SK-N-SH (cell line): ENCODE measurements around the gene DDX1. TPM values are rescaled to one million over a fixed set of nuclear protein-coding genes. Genes with fewer than 3 reads are reported as not detected.

Experiments used
- CTCF ChIA-PET: fragments of 300-600, 350-600 bp; formaldehyde crosslinking; extraction: SDS; loops from one replicate; lab custom pipeline; 2021; lab: Yijun Ruan, JAX
- POLR2A ChIA-PET: fragments of 350-600 bp; sonication (Branson Sonifier 250); formaldehyde crosslinking; extraction: SDS; loops from one replicate; lab custom pipeline; 2020; ENCODE audit warnings: antibody characterized with exemption, inconsistent platforms; lab: Yijun Ruan, JAX
- DNase-seq: peaks from one replicate; pipeline ENCODE4 v3.0.0; 2012
- H2AFZ ChIP-seq: fragments of 200-600 bp; sonication (generic); 2 replicates; pipeline ENCODE4 v1.8.1; 2016; ENCODE audit warnings: antibody characterized with exemption, mild to moderate bottlenecking, low read depth
- H3F3A ChIP-seq: fragments of 200-600 bp; sonication (generic); replicated peaks from 2 replicates; pipeline ENCODE3; 2016; ENCODE audit warnings: antibody characterized with exemption, mild to moderate bottlenecking; ENCODE audit not compliant: insufficient read depth
- H3K27ac ChIP-seq, 2 experiments: fragments of 200-500 bp in 1 of 2; fragments of 200-600 bp in 1 of 2; sonication (Bioruptor generic) in 1 of 2; sonication (generic), shearing (Covaris generic) in 1 of 2; 2 replicates each; pipeline versions ENCODE4 v1.5.1 to v1.6.1; 2014 to 2016; ENCODE audit warnings: low read depth in 2 of 2, inconsistent platforms in 1 of 2, low read length in 1 of 2, mild to moderate bottlenecking in 1 of 2, mixed read lengths in 1 of 2
- H3K27me3 ChIP-seq: fragments of 200-600 bp; sonication (generic), shearing (Covaris generic); 2 replicates; pipeline ENCODE4 v1.6.1; 2016; ENCODE audit warnings: mixed run types; ENCODE audit not compliant: insufficient read depth
- H3K36me3 ChIP-seq, 2 experiments: fragments of 200-500 bp in 1 of 2; fragments of 200-600 bp in 1 of 2; sonication (Bioruptor generic) in 1 of 2; sonication (generic) in 1 of 2; replicated peaks in 1 of 2; 2 replicates each; pipeline versions ENCODE3 to v1.5.1; 2014 to 2016; ENCODE audit warnings: low read length in 1 of 2, mild to moderate bottlenecking in 1 of 2; ENCODE audit not compliant: insufficient read depth in 2 of 2, control insufficient read depth in 1 of 2
- H3K4me1 ChIP-seq, 2 experiments: fragments of 200-500 bp in 1 of 2; fragments of 200-600 bp in 1 of 2; sonication (Bioruptor generic) in 1 of 2; sonication (generic), shearing (Covaris generic) in 1 of 2; 2 replicates each; pipeline versions ENCODE4 v1.5.1 to v1.6.1; 2014 to 2016; ENCODE audit warnings: low read depth in 1 of 2, low read length in 1 of 2, mixed run types in 1 of 2; ENCODE audit not compliant: insufficient read depth in 2 of 2, control insufficient read depth in 1 of 2
- H3K4me2 ChIP-seq: fragments of 200-600 bp; sonication (generic), shearing (Covaris generic); 2 replicates; pipeline ENCODE4 v1.6.1; 2017; ENCODE audit warnings: mixed run types
- H3K4me3 ChIP-seq, 2 experiments: fragments of 200-500 bp in 1 of 2; fragments of 200-600 bp in 1 of 2; sonication (Bioruptor generic) in 1 of 2; sonication (generic), shearing (Covaris generic) in 1 of 2; 2 replicates each; pipeline versions ENCODE4 v1.5.1 to v1.8.1; 2014 to 2016; ENCODE audit warnings: low read depth in 2 of 2, inconsistent platforms in 1 of 2, low read length in 1 of 2, mild to moderate bottlenecking in 1 of 2, mixed read lengths in 1 of 2, moderate library complexity in 1 of 2
- H3K79me2 ChIP-seq: fragments of 200-600 bp; sonication (generic); 2 replicates; pipeline ENCODE4 v1.8.1; 2017; ENCODE audit warnings: mild to moderate bottlenecking; ENCODE audit not compliant: insufficient read depth
- H3K9ac ChIP-seq: fragments of 200-600 bp; sonication (generic); 2 replicates; pipeline ENCODE4 v1.6.1; 2017; ENCODE audit warnings: mixed run types
- H3K9me2 ChIP-seq: fragments of 200-600 bp; sonication (generic); 2 replicates; pipeline ENCODE4 v1.6.1; 2017; ENCODE audit warnings: mixed run types
- H3K9me3 ChIP-seq: fragments of 200-600 bp; sonication (generic); 2 replicates; pipeline ENCODE4 v1.6.1; 2017; ENCODE audit warnings: mixed run types, mild to moderate bottlenecking, moderate library complexity
- H4K20me1 ChIP-seq: fragments of 200-600 bp; sonication (generic); 2 replicates; pipeline ENCODE4 v1.6.1; 2017; ENCODE audit warnings: mild to moderate bottlenecking, mixed run types; ENCODE audit not compliant: insufficient read depth
- CHD2 ChIP-seq: fragments of 150-350 bp; IDR thresholded peaks from 2 replicates; pipeline ENCODE4 v1.6.1; 2018; ENCODE audit warnings: low read length; ENCODE audit not compliant: partially characterized antibody
- CTCF ChIP-seq: fragments of 200-600 bp; sonication (generic); IDR thresholded peaks from 2 replicates; pipeline ENCODE4 v1.6.1; 2017; ENCODE audit warnings: antibody characterized with exemption, mild to moderate bottlenecking, moderate library complexity
- ELF1 ChIP-seq: IDR thresholded peaks from 2 replicates; pipeline ENCODE4 v1.4.0; 2012
- EZH2phosphoT487 ChIP-seq: fragments of 200-600 bp; sonication (generic); IDR thresholded peaks from 2 replicates; pipeline ENCODE4 v1.6.1; 2017; ENCODE audit warnings: low read depth, mixed run types, mild to moderate bottlenecking, antibody characterized with exemption, moderate library complexity, borderline replicate concordance
- GABPA ChIP-seq: IDR thresholded peaks from 2 replicates; pipeline ENCODE4 v1.4.0; 2012; ENCODE audit warnings: low read depth, mild to moderate bottlenecking
- JUND ChIP-seq: IDR thresholded peaks from 2 replicates; pipeline ENCODE4 v1.4.0; 2012
- MAX ChIP-seq: IDR thresholded peaks from 2 replicates; pipeline ENCODE4 v1.4.0; 2012; ENCODE audit warnings: low read depth
- MEF2A ChIP-seq: IDR thresholded peaks from 2 replicates; pipeline ENCODE4 v1.4.0; 2012; ENCODE audit warnings: low read depth, borderline replicate concordance
- NRF1 ChIP-seq: IDR thresholded peaks from 2 replicates; pipeline ENCODE4 v1.6.1; 2012; ENCODE audit warnings: low read depth, mild to moderate bottlenecking, low read length
- PBX3 ChIP-seq: IDR thresholded peaks from 2 replicates; pipeline ENCODE4; 2012
- POLR2AphosphoS5 ChIP-seq: IDR thresholded peaks from 2 replicates; pipeline ENCODE4 v1.6.1; 2012; ENCODE audit warnings: low read depth, low read length
- RCOR1 ChIP-seq: fragments of 150-350 bp; IDR thresholded peaks from 2 replicates; pipeline ENCODE4 v1.6.1; 2017; ENCODE audit warnings: antibody characterized with exemption, low read length
- RXRA ChIP-seq: IDR thresholded peaks from 2 replicates; pipeline ENCODE4 v1.4.0; 2012; ENCODE audit warnings: low read depth, mild to moderate bottlenecking, borderline replicate concordance
- SMC3 ChIP-seq: IDR thresholded peaks from 2 replicates; pipeline ENCODE4 v1.6.1; 2012; ENCODE audit warnings: low read depth, low read length, improper control_type of control experiment
- TCF12 ChIP-seq: IDR thresholded peaks from 2 replicates; pipeline ENCODE4 v1.4.0; 2012
- TEAD4 ChIP-seq: IDR thresholded peaks from 2 replicates; pipeline ENCODE4 v1.4.0; 2012; ENCODE audit warnings: mild to moderate bottlenecking, borderline replicate concordance; ENCODE audit not compliant: insufficient read depth
- YY1 ChIP-seq: IDR thresholded peaks from 2 replicates; pipeline ENCODE4 v1.4.0; 2012; ENCODE audit warnings: low read depth, mild to moderate bottlenecking
- WGBS: methylation state at CpG from one replicate; pipeline ENCODE4 v1.1.6; 2017; ENCODE audit warnings: low lambda C conversion rate; 5-methylcytosine and 5-hydroxymethylcytosine counted together
- polyA plus RNA-seq, 3 experiments: library from polyadenylated mRNA; depleted of rRNA; stranded (reverse); fragments of >200 nt; gene quantifications; 2 replicates each; pipeline ENCODE4 v1.2.3, GENCODE V29; 2012
- TF ChIP-seq, protein P1 (sequence below): IDR thresholded peaks from 2 replicates; pipeline ENCODE4 v1.6.1; 2012; ENCODE audit warnings: mild to moderate bottlenecking, low read depth, low read length, moderate library complexity
- TF ChIP-seq, protein P2 (sequence below): fragments of 150-350 bp; IDR thresholded peaks from 2 replicates; pipeline ENCODE4 v1.6.1; 2017; ENCODE audit warnings: antibody characterized with exemption, low read length, low read depth, borderline replicate concordance

DDX1 gene
- polyA plus RNA-seq, 1 of the 3 experiments (the other 2 are of a cell fraction) = 54.5 TPM

DNA sequence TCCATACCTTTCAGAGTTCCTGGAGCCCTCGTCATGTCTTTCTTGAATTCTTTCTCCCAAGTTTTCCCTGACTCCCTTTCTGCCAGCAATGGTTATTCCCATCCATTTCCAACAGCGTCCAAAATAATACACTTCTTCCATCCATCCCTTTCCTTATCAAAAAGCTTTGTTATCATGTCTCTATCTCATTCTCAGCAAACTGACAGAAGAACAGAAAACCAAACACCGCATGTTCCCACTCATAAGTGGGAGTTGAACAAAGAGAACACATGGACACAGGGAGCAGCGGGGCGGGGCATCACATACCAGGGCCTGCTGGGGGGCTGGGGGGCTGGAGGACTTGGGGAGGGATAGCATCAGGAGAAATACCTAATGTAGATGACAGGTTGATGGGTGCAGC is 86.7 kb downstream of the DDX1 start:
- Histone ChIP-seq H3K9ac (no peak overlapping the region), H2AFZ (no peak overlapping the region), H3K27ac (no peak overlapping the region), H3K9me3 (no peaks in the 10 kb centered on the region), H3K9me2 (no peaks in the 10 kb centered on the region), H3K4me1 (peaks cover 0 to 19% of the 10 kb centered on the region in 2 experiments; a peak in 1 of 4 replicates), H3K36me3 (no peaks in the 10 kb centered on the region), H3F3A (no peaks in the 10 kb centered on the region), H3K27me3 (no peaks in the 10 kb centered on the region), H3K4me3 (no peak overlapping the region), H3K79me2 (no peaks in the 10 kb centered on the region), H3K4me2 (no peak overlapping the region), H4K20me1 (no peaks in the 10 kb centered on the region)
- TF ChIP-seq RXRA (no peak), JUND (no peak), MEF2A (no peak), RCOR1 (no peak), MAX (no peak), EZH2phosphoT487 (no peak), YY1 (no peak), NRF1 (no peak), CTCF (no peak)
- TF ChIP-seq, protein P1, sequence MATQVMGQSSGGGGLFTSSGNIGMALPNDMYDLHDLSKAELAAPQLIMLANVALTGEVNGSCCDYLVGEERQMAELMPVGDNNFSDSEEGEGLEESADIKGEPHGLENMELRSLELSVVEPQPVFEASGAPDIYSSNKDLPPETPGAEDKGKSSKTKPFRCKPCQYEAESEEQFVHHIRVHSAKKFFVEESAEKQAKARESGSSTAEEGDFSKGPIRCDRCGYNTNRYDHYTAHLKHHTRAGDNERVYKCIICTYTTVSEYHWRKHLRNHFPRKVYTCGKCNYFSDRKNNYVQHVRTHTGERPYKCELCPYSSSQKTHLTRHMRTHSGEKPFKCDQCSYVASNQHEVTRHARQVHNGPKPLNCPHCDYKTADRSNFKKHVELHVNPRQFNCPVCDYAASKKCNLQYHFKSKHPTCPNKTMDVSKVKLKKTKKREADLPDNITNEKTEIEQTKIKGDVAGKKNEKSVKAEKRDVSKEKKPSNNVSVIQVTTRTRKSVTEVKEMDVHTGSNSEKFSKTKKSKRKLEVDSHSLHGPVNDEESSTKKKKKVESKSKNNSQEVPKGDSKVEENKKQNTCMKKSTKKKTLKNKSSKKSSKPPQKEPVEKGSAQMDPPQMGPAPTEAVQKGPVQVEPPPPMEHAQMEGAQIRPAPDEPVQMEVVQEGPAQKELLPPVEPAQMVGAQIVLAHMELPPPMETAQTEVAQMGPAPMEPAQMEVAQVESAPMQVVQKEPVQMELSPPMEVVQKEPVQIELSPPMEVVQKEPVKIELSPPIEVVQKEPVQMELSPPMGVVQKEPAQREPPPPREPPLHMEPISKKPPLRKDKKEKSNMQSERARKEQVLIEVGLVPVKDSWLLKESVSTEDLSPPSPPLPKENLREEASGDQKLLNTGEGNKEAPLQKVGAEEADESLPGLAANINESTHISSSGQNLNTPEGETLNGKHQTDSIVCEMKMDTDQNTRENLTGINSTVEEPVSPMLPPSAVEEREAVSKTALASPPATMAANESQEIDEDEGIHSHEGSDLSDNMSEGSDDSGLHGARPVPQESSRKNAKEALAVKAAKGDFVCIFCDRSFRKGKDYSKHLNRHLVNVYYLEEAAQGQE = no peak
- ChIA-PET CTCF (interaction anchor here (1.7 kb wide), 1 partner anchor 16 kb away, joined by 3 read pairs; no protein-coding TSS in a partner anchor), POLR2A (no interaction called here)
- 52% methylated on average over 5 of the region's 5 CpGs for WGBS
- DNase-seq = no peak

DNA sequence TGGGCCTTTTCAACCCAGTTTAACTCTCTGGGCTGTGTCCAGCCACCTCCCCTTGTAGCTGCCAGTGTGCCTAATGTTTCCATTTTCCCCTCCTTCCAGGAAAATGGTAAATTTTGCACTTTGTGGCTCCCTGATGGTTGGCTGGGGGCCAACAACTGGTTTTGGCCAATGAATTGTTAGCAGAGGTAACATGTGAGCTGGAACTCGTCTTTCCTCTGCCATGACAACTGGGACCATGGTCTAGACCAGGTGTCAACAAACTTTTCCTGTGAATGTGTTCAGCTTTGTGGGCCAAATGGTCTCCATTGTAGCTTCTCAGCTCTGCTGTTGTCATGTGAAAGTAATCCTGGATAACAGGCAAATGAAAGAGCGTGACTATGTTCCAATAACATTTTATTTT is 87.2 kb downstream of the DDX1 start:
- POLR2A ChIA-PET = no interaction called here
- no peak for DNase-seq
- TF ChIP-seq SMC3 (no peak), CTCF (no peak), PBX3 (no peak), ELF1 (no peak), RXRA (no peak), TCF12 (no peak), CHD2 (no peak), YY1 (no peak), GABPA (no peak), RCOR1 (no peak), POLR2AphosphoS5 (no peak), TEAD4 (no peak)
- TF ChIP-seq, protein P2, sequence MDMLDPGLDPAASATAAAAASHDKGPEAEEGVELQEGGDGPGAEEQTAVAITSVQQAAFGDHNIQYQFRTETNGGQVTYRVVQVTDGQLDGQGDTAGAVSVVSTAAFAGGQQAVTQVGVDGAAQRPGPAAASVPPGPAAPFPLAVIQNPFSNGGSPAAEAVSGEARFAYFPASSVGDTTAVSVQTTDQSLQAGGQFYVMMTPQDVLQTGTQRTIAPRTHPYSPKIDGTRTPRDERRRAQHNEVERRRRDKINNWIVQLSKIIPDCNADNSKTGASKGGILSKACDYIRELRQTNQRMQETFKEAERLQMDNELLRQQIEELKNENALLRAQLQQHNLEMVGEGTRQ = no peak

More for the DNA sequence above, 87.2 kb downstream of the DDX1 start:
- Histone ChIP-seq H3K27me3 (no peaks in the 10 kb centered on the region), H3F3A (no peaks in the 10 kb centered on the region), H3K27ac (no peak overlapping the region), H4K20me1 (no peaks in the 10 kb centered on the region), H3K4me3 (no peak overlapping the region), H2AFZ (no peak overlapping the region), H3K36me3 (no peaks in the 10 kb centered on the region), H3K9ac (no peak overlapping the region), H3K9me2 (no peaks in the 10 kb centered on the region), H3K9me3 (no peaks in the 10 kb centered on the region), H3K79me2 (no peaks in the 10 kb centered on the region), H3K4me2 (no peak overlapping the region), H3K4me1 (peaks cover 0 to 17% of the 10 kb centered on the region in 2 experiments; a peak in 1 of 4 replicates)
- 28% methylated on average over 2 of the region's 2 CpGs for WGBS
- CTCF ChIA-PET = interaction anchor here (0.6 to 1.7 kb wide), 2 partner anchors 15 to 17 kb away, joined by 3 read pairs; no protein-coding TSS in a partner anchor
